GM19372 (cell line): Measurements from ENCODE around the gene ZNF804A.
"Not testable (repeated sequence)": the region's sequence is repeated elsewhere in the genome, so short reads cannot be mapped to it uniquely, and the experiment has no call there.

ENCODE experiments used
- ATAC-seq: cut with Tn5 transposase; IDR thresholded peaks from one replicate; pipeline ENCODE4 v1.9.1; 2021; ENCODE audit warnings: mild to moderate bottlenecking, low read depth, moderate library complexity; ENCODE audit not compliant: unreplicated experiment

ZNF804A gene

DNA sequence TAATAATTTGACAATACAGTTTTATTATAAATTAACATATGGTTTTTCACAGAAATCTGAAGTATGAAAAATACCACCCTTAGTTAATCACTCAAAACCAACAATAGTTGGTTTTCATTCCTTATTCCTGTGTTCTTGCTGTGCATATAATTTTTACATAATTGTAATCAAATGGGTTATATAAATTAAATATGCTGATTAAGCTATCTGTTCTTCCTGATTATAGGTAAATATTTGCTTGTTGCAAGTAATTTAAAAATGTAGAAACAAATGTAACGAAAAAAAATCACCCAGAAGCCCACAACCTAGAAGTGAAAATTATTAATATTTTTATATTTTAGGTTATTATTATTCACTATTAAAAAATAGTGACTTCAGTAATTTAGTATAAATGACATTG lies 98.3 kb downstream of the ZNF804A start:
- no peak for ATAC-seq

DNA sequence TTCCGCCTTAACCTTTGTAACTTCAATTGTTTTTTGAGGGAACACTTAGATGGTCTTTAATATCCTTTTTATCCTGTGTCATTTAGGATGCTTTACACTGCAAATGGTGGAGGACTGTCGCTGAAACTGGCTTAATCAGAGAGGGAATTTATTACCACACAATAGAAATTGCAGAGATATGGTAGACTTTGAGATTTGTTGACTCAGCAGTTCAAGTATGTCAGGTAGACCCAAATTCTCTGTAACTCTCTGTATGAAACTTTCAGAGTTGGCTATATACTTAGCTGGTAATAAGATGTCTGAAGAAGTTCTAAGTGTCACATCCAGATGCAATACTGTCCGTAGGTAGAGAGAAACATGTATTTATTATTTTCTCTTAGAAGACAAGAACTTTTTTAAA lies 100.1 kb downstream of the ZNF804A start:
- ATAC-seq = no peak

DNA sequence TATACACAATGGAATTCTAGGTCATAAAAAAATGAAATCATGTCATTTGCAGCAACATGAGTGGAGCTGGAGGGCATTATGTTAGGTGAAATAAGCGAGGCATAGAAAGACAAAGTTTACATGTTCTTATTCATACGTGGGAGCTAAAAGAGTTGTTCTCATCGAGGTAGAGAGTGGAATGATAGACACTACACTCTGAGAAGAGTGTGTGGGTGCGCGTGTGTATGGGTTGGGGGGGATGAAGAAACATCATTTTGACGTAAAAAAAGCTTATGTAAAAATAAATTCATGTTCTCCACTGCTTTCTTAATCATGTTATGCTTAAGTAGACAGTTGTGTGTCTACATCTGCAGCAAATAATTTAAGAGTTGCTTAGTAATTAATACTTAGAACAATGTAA lies 123.6 kb downstream of the ZNF804A start:
- no peak for ATAC-seq

DNA sequence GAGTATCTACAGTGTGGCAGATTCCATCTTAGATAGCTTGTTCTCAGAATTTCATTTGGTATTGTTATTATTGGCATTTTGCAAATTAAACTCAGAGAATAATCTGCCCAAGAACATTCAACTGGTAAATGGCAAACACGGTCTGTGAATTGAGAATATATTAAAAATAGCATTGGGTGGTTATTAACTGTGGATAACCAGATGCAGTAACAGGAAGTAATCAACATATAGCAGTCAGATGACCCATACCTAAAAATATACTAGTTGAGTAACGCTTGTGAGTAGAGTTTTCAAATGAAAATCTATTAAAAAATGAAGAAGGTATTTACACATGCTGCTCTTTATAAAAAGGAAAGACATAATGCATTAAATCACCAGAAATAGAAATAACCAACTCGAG lies 129.5 kb downstream of the ZNF804A start:
- ATAC-seq = no peak

- no peak for ATAC-seq
Observed at GRCh38 chr2:184728411-184728810, 130.1 kb downstream of the ZNF804A start.

DNA sequence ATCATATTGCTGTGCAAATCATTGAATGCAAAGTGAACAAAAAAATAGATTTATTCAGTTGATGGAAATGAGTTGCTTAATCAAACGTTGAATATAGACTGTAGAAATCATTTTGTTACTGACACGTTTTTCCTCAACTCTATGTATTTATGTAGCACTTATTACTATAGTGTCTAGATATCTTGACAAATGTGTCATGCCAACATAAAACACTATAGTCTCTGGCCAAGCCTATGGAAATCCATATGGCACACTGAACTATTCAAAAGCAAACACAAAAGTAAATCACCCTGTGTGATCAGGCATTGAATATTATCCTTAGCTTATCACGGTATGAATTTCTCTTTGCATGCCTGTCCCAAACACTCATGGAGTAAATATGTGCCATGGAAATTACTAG lies 131.3 kb downstream of the ZNF804A start:
- no peak for ATAC-seq

GRCh38 chr2:184730288-184730687 lies 132.0 kb downstream of the ZNF804A start:
- no peak for ATAC-seq

- ATAC-seq = no peak
Observed at GRCh38 chr2:184734338-184734737, 136.0 kb downstream of the ZNF804A start.

DNA sequence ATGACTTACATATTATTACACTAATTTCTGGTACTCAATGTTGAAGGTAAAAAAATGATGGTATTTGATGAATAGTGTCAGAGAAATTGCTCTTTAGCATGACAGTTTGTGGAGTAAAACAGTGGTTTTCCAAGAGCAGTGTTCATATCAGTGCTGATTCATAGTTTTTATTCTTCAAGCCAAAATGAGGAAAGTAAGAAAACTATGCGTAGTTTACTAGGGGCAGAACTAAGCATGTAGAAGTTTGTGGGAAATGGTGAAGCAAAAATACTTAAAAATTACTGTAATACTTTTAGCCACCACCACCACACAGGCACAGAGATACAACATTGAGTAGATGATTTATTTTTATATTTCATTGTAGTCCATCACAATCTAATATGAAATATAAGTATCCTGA lies 137.3 kb downstream of the ZNF804A start:
- ATAC-seq = no peak

DNA sequence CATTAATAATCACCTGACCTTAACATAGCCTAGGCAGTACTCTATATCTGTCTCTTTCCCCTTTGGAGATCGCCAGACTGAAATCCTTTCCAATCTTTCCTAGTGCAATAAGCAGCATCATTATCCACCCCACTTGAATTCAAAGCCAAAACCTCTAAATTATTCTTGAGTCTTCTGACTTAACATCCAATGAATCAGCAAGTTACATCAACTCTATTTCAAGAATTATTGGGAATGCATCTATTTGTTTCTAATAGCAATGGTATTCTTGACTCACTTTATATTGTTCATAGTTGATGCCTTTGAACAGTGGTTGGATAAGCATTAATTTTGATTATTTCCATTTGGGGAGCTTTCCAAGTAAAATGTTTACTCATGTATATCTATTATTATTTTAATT lies 144.8 kb downstream of the ZNF804A start:
- ATAC-seq = no peak

DNA sequence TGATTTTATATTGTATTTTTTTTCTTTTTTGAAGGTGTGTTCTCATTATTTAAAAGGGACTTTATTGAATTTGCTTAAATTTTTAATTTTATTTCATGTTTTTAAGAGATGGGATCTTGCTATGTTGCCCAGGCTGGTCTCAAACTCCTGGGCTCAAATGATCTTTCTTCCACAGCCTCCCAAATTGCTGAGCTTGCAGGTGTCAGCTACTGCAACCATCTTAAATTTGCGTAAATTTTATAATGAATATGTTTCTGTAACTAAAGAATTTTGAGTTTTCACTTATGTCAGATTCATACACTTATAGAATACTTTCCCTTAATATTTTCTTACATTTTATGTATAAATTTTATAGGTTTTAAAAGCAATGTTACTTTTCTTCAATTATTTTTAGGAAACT lies 157.8 kb downstream of the ZNF804A start:
- no peak for ATAC-seq

GRCh38 chr2:184756885-184757284 lies 158.6 kb downstream of the ZNF804A start:
- no peak for ATAC-seq

DNA sequence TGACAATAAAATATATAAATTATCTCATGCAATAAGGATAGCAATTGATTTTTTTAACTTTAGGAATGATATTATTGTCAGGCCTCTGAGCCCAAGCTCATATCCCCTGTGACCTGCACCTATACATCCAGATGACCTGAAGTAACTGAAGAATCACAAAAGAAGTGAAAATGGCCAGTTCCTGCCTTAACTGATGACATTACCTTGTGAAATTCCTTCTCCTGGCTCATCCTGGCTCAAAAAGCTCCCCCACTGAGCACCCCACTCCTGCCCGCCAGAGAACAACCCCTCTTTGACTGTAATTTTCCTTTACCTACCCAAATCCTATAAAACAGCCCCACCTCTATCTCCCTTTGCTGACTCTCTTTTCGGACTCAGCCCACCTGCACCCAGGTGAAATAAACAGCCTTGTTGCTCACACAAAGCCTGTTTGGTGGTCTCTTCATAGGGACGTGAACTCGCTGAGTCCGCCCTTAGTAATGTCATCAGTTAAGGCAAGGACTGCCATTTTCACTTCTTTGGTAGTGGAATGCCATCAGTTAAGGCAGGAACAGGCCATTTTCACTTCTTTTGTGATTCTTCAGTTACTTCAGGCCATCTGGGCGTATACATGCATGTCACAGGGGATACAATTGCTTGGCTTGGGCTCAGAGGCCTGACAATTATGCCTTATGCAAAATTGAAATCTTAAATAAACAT lies 161.4 kb downstream of the ZNF804A start:
- ATAC-seq = not testable (repeated sequence)

DNA sequence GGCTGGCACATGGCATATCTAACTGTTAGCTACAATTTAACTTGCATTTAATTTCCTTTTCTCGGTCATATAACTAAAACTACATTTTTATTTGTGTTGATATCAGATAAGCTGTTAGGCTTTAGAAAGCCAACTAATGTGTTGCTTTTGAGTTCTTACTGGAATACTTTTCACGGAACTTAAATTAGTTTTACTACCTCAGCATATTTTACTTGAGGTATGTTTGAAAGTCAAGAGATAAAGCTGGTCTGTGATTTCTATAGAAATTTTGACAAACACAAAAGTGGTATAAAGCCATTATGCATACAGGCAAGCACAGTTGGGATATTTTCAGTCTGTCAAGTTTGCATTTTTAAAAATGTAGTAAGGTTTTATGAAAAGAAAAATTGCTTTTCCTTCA lies 162.6 kb downstream of the ZNF804A start:
- no peak for ATAC-seq

DNA sequence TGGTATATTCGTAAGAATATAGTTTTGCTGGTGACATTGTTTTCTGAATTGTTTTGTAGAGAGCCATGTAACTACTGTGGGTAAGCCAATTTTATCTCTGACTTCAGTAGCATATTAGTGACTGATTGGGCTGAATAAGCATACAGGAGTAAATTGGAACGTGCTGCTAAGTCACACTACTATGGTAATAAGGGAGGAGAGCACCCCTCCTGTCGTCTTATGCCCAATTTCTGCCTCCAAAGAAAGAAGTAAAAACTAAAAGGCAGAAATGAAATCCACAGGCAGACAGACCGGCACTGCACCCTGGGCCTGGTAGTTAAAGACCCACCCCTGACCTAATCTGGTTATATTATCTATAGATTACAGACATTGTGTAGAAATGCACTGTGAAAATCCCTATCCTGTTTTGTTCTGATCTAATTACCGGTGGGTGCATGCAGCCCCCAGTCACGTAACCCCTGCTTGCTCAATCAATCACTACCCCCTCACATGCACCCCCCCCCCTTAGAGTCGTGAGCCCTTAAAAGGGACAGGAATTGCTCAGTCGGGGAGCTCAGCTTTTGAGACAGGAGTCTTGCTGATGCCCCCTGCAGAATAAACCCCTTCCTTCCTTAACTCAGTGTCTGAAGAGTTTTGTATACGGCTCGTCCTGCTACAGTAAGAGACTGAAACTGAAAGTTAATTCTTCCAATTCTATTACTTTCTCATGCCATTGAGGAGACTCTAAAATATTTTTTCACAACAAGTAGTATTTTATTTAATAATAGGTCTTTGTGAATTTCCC lies 167.0 kb downstream of the ZNF804A start:
- no peak for ATAC-seq

DNA sequence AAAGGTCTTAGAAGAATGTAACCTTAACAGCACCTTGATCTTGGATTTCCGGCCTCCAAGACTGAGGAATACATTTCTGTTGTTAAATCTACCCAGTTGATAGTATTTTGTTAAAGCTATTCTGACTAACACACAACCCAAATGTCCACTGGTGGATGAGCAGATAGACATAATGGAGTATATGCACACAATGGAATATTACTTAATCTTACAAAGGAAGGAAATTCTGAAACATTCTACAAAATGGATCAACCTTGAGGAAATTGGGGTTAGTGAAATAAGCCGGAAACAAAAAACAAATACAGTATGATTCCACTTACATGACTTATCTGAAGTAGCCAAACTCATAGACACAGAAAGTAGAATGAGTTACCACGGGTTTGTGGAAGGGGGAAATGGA lies 168.7 kb downstream of the ZNF804A start:
- no peak for ATAC-seq

GRCh38 chr2:184769023-184769422 lies 170.7 kb downstream of the ZNF804A start:
- no peak for ATAC-seq

DNA sequence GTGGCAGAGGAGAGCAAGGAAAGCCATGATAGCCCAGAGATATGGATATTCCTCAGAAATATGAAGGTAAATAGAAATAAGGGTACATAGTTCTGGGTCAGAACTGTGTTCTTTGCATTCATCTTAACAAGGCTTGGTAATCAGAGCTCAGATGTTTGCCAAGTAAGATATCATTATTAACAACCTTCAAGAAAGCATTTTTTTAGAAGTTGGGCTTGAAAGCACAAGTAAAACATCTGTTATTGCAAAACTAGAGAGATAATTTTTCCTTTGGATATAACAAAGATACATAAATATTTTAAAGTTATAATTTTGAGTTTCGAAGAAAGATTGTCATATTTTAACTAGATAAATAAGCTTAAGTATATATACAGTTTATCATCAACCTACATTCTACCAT lies 171.4 kb downstream of the ZNF804A start:
- ATAC-seq = no peak

DNA sequence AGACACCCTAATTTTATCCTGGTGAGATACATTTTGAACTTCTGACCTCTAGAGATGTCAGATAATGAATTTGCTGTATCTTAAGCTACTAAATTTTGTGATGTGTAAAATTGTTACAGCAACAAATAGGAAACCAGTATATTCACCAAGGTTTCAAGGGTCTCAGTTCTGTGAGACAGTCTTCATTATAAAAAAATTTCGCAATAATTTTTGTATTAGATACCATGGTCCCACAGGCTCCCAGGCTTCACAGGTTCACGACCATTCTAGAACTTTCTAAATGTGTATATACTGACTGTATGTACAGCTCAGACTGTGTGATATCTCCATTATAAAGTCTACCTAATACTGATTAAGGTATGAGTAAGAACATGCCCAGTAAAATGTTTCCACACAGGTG lies 181.4 kb downstream of the ZNF804A start:
- no peak for ATAC-seq

DNA sequence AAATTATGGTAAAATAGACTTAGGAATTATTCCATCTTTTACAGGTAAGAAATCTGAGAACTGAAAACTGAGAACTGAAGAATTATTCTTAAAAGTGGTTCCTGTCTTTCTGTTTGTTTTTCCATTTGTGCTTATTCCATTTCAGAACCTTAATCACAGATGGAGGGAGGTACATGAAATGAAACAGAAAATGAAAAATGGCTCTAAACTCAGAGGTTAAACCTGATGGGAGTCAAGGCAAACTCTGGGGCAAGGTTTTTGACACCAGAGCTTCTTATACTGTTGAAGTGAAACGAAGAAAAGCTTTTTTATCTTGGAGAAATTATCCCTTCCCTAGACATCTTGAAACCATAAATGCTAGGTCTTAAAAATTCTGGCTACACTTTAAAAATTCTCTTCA lies 182.1 kb downstream of the ZNF804A start:
- ATAC-seq = no peak

- ATAC-seq = no peak
Observed at GRCh38 chr2:184780944-184781343, 182.6 kb downstream of the ZNF804A start.

DNA sequence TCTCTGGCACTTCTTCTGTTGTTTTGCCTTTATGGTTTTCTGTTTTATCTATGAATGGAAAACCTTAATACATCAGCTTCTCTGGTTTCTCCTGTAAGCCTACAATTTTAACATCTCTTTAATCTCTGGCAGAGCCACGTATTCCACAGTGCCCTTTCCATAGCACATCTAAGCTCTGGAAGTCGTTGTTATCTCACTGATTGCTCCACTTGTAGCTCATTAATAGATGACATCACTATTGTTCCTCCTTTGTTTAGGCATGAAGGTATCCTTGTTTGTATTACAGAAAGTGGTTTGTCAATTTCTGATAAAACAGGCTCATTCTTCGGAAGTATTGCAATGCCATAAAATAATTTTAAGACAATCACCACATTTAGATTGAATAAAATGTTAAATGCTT lies 185.2 kb downstream of the ZNF804A start:
- ATAC-seq = no peak
